ENCODE measurements around the gene TCAIM. TPM values are rescaled to one million over a fixed set of nuclear protein-coding genes. Genes with fewer than 3 reads are reported as not detected.

Gene TCAIM
- total RNA-seq, 1 experiment from 2014 or later = 19.5 TPM

GRCh38 chr3:44451441-44451840 lies 112.9 kb downstream of the TCAIM start:
- H3K9me3 ChIP-seq (ENCODE audit: control insufficient read depth, insufficient read depth, low read depth, low read length) = peaks cover 20% of the 10 kb centered on the region; the same call in 1 of the 2 replicates
- intact Hi-C loops (cut with micrococcal nuclease; ENCODE audit: unreplicated experiment) (no loop called here), in situ Hi-C loops (cut with HindIII; ENCODE audit: low pct_unique_long_range_greater_than_20kb, low sequenced_read_pairs) (no loop called here)
- no peaks in the 10 kb centered on the region for H3K27me3 ChIP-seq (ENCODE audit: control insufficient read depth, insufficient read depth, low read length)
- peaks cover 10% of the 10 kb centered on the region for H3K36me3 ChIP-seq (ENCODE audit: control insufficient read depth, insufficient read depth, low read length)
- no peak overlapping the region for H3K27ac ChIP-seq (ENCODE audit: low read length)
- ChIA-PET CTCF (no interaction called here), POLR2A (no interaction called here)
- TF ChIP-seq SIN3A (IDR thresholded peaks at IDR 0.05; ENCODE audit: borderline replicate concordance, insufficient read depth, low read depth, low read length) = no peak
- TF ChIP-seq POLR2AphosphoS5 (IDR thresholded peaks at IDR 0.05; ENCODE audit: low read depth, low read length) = no peak
- TF ChIP-seq, protein P1, sequence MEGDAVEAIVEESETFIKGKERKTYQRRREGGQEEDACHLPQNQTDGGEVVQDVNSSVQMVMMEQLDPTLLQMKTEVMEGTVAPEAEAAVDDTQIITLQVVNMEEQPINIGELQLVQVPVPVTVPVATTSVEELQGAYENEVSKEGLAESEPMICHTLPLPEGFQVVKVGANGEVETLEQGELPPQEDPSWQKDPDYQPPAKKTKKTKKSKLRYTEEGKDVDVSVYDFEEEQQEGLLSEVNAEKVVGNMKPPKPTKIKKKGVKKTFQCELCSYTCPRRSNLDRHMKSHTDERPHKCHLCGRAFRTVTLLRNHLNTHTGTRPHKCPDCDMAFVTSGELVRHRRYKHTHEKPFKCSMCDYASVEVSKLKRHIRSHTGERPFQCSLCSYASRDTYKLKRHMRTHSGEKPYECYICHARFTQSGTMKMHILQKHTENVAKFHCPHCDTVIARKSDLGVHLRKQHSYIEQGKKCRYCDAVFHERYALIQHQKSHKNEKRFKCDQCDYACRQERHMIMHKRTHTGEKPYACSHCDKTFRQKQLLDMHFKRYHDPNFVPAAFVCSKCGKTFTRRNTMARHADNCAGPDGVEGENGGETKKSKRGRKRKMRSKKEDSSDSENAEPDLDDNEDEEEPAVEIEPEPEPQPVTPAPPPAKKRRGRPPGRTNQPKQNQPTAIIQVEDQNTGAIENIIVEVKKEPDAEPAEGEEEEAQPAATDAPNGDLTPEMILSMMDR (IDR thresholded peaks at IDR 0.05) = no peak
- TF ChIP-seq, protein P2, sequence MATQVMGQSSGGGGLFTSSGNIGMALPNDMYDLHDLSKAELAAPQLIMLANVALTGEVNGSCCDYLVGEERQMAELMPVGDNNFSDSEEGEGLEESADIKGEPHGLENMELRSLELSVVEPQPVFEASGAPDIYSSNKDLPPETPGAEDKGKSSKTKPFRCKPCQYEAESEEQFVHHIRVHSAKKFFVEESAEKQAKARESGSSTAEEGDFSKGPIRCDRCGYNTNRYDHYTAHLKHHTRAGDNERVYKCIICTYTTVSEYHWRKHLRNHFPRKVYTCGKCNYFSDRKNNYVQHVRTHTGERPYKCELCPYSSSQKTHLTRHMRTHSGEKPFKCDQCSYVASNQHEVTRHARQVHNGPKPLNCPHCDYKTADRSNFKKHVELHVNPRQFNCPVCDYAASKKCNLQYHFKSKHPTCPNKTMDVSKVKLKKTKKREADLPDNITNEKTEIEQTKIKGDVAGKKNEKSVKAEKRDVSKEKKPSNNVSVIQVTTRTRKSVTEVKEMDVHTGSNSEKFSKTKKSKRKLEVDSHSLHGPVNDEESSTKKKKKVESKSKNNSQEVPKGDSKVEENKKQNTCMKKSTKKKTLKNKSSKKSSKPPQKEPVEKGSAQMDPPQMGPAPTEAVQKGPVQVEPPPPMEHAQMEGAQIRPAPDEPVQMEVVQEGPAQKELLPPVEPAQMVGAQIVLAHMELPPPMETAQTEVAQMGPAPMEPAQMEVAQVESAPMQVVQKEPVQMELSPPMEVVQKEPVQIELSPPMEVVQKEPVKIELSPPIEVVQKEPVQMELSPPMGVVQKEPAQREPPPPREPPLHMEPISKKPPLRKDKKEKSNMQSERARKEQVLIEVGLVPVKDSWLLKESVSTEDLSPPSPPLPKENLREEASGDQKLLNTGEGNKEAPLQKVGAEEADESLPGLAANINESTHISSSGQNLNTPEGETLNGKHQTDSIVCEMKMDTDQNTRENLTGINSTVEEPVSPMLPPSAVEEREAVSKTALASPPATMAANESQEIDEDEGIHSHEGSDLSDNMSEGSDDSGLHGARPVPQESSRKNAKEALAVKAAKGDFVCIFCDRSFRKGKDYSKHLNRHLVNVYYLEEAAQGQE (IDR thresholded peaks at IDR 0.05; ENCODE audit: insufficient read depth in 1 of 2, low read depth in 2 of 2, low read length in 1 of 2) = no peak
- TF ChIP-seq TCF7L2 (IDR thresholded peaks at IDR 0.05; ENCODE audit: low read depth, low read length) = no peak
- no TSS peak for BruUV-seq (replicated peaks)
- no peaks in the 10 kb centered on the region for H3K4me1 ChIP-seq (ENCODE audit: control insufficient read depth, insufficient read depth, low read length)
- H3K4me3 ChIP-seq (ENCODE audit: low read depth in 2 of 2, low read length in 2 of 2) = no peak overlapping the region
- ATAC-seq (no peak), DNase-seq (ENCODE audit: low read depth, low spot score) (no peak)

DNA sequence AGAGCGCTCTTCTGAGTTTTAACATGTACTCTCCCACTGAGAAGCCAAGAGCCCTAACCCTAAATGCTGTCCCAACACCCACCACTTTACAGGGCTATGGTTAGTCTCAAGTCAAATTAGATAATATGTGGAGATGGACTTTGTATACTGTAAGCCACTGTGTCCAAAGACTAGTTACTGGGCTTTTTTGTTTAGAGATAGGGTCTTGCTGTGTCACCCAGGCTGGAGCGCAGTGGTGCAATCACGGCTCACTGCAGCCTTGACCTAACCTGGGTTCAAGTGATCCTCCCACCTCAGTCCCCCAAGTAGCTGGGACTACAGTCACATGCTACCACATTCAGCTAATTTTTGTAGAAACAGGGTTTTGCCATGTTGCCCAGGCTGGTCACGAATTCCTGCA lies 115.7 kb downstream of the TCAIM start:
- no TSS peak for BruUV-seq (replicated peaks)
- peaks cover 5% of the 10 kb centered on the region for H3K36me3 ChIP-seq (ENCODE audit: control insufficient read depth, insufficient read depth, low read length)
- ChIA-PET POLR2A (no interaction called here), CTCF (no interaction called here)
- ATAC-seq = no peak
- no peak for DNase-seq (ENCODE audit: low read depth, low spot score)
- no peak overlapping the region for H3K4me3 ChIP-seq (ENCODE audit: low read depth in 2 of 2, low read length in 2 of 2)
- H3K27ac ChIP-seq (ENCODE audit: low read length) = no peak overlapping the region
- H3K4me1 ChIP-seq (ENCODE audit: control insufficient read depth, insufficient read depth, low read length) = no peaks in the 10 kb centered on the region
- TF ChIP-seq TCF7L2 (IDR thresholded peaks at IDR 0.05; ENCODE audit: low read depth, low read length) = no peak
- no peak for TF ChIP-seq SIN3A (IDR thresholded peaks at IDR 0.05; ENCODE audit: borderline replicate concordance, insufficient read depth, low read depth, low read length)
- no peak for TF ChIP-seq POLR2AphosphoS5 (IDR thresholded peaks at IDR 0.05; ENCODE audit: low read depth, low read length)
- TF ChIP-seq, protein P1 (IDR thresholded peaks at IDR 0.05) = no peak
- TF ChIP-seq, protein P2 (IDR thresholded peaks at IDR 0.05; ENCODE audit: insufficient read depth in 1 of 2, low read depth in 2 of 2, low read length in 1 of 2) = no peak
- no peaks in the 10 kb centered on the region for H3K27me3 ChIP-seq (ENCODE audit: control insufficient read depth, insufficient read depth, low read length)
- in situ Hi-C loops (cut with HindIII; ENCODE audit: low pct_unique_long_range_greater_than_20kb, low sequenced_read_pairs) = no loop called here
- H3K9me3 ChIP-seq (ENCODE audit: control insufficient read depth, insufficient read depth, low read depth, low read length) = no peaks in the 10 kb centered on the region; the same call in 1 of the 2 replicates
- intact Hi-C loops (cut with micrococcal nuclease; ENCODE audit: unreplicated experiment) = no loop called here
